ENCODE measurements around the gene P2RX3.

Gene P2RX3

DNA sequence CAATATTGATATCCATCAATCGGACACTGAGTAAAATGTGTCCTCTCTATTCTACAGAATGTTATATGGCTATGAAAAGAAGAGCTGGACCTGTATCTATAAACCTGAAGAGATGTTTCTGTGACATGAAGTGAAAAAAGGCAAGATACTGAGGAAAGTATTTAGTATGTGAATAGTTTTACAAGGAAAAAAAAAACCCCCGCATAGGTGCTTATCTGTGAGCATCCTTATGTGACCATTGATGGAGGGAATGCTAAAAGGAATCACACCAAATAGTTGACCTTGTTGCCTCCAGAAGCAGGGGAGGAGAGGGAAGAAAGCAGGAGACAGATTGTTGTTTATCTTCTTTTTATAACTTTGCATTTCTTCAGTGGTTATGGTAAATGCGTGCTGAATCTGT, 53.0 kb downstream of the P2RX3 start:
- no peaks in the 10 kb centered on the region for H3K9me3 ChIP-seq (ENCODE audit: control insufficient read depth, insufficient read depth, low read length)
- no peak overlapping the region for H3K4me3 ChIP-seq (ENCODE audit: low read length)
- no peaks in the 10 kb centered on the region for H3K4me1 ChIP-seq (ENCODE audit: control insufficient read depth, insufficient read depth, low read length)
- no peak for DNase-seq (ENCODE audit: low read depth, low spot score)
- no peaks in the 10 kb centered on the region for H3K27me3 ChIP-seq (ENCODE audit: control insufficient read depth, insufficient read depth, low read length)
- no CpG with 5 or more reads among the region's 3 CpGs for WGBS (ENCODE audit: insufficient coverage, insufficient read length)
- no peaks in the 10 kb centered on the region for H3K36me3 ChIP-seq (ENCODE audit: control insufficient read depth, insufficient read depth, low read length)
- no peak overlapping the region for H3K27ac ChIP-seq (ENCODE audit: low read length)

DNA sequence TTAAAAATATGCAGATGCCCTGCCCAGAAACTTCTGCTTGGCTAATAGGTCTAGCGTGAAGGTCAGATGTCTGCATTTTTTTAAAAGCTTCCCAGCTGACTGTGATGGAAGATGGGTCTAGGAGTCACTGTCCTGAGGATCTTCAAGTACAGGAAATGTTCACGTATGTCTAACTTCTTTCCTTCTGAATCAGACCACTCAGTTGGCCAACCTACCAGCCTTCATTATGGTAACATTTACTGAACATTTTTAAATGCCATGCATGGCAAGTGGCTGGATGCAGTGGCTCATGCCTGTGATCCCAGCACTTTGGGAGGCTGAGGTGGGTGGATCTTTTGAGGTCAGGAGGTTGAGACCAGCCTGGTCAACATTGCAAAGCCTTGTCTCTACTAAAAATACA, 53.4 kb downstream of the P2RX3 start:
- no peaks in the 10 kb centered on the region for H3K27me3 ChIP-seq (ENCODE audit: control insufficient read depth, insufficient read depth, low read length)
- no peaks in the 10 kb centered on the region for H3K9me3 ChIP-seq (ENCODE audit: control insufficient read depth, insufficient read depth, low read length)
- no peak overlapping the region for H3K27ac ChIP-seq (ENCODE audit: low read length)
- DNase-seq (ENCODE audit: low read depth, low spot score): no peak
- no peak overlapping the region for H3K4me3 ChIP-seq (ENCODE audit: low read length)
- WGBS (ENCODE audit: insufficient coverage, insufficient read length): no CpG with 5 or more reads among the region's 2 CpGs
- no peaks in the 10 kb centered on the region for H3K36me3 ChIP-seq (ENCODE audit: control insufficient read depth, insufficient read depth, low read length)
- H3K4me1 ChIP-seq (ENCODE audit: control insufficient read depth, insufficient read depth, low read length): no peaks in the 10 kb centered on the region

DNA sequence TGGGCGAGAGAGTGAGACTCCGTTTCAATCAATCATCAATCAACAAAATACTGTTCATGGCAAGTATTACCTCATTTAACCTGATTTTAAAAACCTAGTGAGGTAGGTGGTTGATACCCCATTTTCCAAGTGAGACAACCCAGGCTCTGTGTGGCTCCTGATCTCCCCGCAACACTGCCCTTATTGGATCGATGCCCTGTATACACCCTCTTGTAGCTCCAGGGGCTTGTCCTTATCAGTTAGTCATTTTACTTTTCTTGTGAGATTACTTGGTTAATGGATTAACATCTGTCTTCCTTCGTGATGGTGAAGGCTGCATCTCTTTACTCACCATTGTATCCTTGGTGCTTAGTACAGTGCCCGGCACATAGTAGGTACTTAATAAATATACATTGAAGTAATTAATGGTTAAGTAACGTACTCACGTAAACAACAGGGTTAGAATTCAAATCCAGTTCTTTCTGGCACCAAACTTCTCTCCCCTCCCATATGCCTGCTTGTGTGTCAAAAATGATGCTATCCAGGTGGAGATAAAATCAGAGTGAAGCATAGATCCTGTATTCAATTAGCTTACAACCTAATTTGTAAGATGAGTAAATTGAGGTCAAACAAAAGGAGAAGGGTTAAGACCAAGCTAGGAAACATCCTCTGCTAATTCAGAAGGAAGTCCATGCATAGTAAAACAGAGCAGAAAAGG, 54.1 kb downstream of the P2RX3 start:
- no peak for DNase-seq (ENCODE audit: low read depth, low spot score)
- Histone ChIP-seq H3K27ac (ENCODE audit: low read length) (no peak overlapping the region), H3K4me3 (ENCODE audit: low read length) (no peak overlapping the region), H3K36me3 (ENCODE audit: control insufficient read depth, insufficient read depth, low read length) (no peaks in the 10 kb centered on the region), H3K27me3 (ENCODE audit: control insufficient read depth, insufficient read depth, low read length) (no peaks in the 10 kb centered on the region), H3K4me1 (ENCODE audit: control insufficient read depth, insufficient read depth, low read length) (no peaks in the 10 kb centered on the region), H3K9me3 (ENCODE audit: control insufficient read depth, insufficient read depth, low read length) (no peaks in the 10 kb centered on the region)
- WGBS (ENCODE audit: insufficient coverage, insufficient read length): no CpG with 5 or more reads among the region's 8 CpGs

DNA sequence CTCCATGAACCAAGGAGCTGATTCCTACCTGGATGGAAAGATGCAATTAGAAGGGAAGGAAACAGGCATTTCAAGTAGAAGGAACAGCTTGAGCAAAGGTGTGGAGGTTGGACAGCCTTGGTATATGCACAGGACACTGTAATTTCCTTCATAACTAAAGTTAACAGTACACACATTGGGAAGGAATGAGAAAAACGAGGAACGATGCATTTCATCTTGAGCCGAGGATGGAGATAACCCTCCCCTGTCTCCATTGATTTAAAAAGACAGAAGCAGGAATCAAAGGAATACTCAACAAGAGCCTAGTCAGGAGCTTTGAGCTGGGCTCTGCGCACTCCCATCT, 54.6 kb downstream of the P2RX3 start:
- no peaks in the 10 kb centered on the region for H3K9me3 ChIP-seq (ENCODE audit: control insufficient read depth, insufficient read depth, low read length)
- DNase-seq (ENCODE audit: low read depth, low spot score): no peak
- H3K4me1 ChIP-seq (ENCODE audit: control insufficient read depth, insufficient read depth, low read length): no peaks in the 10 kb centered on the region
- no peak overlapping the region for H3K27ac ChIP-seq (ENCODE audit: low read length)
- H3K36me3 ChIP-seq (ENCODE audit: control insufficient read depth, insufficient read depth, low read length): no peaks in the 10 kb centered on the region
- no peak overlapping the region for H3K4me3 ChIP-seq (ENCODE audit: low read length)
- no CpG with 5 or more reads among the region's 4 CpGs for WGBS (ENCODE audit: insufficient coverage, insufficient read length)
- no peaks in the 10 kb centered on the region for H3K27me3 ChIP-seq (ENCODE audit: control insufficient read depth, insufficient read depth, low read length)

DNA sequence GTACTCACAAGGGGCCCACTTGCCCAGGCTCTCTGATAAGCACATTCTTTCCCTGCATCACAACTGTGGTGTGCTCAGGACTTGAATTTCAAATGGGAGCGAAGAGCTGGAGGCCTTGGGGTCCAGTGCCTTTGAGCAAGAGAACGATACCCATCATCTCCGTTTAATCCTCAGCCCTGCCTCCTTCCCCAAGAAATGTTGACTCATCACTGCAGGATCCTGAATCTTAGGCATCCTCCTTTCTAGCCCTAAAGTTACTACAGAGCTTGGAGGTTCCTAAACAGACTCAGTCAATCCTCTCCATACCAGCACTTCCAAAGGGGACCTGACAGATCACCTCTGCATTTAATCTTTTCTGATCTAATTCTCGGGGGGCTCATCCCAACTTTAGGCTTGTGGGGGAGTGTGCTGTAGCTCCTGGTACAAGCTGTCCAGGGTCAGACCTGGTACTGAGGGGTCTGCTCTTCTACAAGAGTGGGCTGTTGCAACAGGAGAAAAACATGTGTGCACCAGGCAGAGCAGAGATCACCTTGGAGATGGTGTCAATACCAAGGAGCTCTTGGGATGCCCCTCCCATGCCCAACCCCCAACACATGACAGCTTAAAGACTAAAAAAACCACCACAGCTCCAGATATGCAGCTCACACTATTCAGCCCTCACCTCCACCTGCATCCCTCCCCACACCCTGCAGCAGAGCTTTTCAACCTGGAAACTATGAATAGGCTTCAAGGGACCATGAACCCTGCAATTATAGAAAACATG, 56.2 kb downstream of the P2RX3 start:
- WGBS (ENCODE audit: insufficient coverage, insufficient read length): no CpG with 5 or more reads among the region's 4 CpGs

DNA sequence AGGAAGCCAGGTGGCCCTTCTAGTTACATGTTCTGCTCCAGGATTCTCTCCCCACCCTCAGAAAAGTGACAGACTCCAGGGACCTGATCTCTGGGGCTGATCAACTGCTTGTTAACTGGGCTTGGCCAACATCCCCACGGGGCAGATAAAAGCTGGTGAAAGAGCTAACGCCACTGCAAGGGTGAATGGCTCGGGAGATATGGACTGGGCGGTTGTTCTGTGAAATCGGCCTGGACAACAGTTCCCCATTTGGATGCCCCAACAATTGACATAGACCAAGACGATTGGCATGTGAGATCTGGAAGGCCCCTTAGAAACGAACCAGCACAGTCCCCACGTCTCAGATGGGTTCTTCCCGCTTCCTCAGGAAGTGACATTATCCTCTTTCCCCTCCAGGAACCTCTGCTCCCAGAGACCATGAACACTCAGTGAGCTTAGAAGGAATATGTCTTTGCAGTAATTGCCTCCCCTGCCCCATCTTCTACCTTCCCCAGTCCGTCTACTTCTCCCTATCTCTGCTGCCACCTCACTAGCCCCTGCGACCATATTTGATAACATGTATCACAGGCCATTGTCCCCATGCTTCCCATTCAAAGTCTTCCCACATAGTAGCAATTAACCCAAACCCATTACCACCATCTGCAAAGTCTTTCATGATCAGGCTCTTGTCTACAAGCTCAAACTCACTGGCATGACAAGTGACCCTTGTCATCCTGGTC, 57.9 kb downstream of the P2RX3 start:
- Histone ChIP-seq H3K4me1 (ENCODE audit: control insufficient read depth, insufficient read depth, low read length) (no peaks in the 10 kb centered on the region), H3K27me3 (ENCODE audit: control insufficient read depth, insufficient read depth, low read length) (no peaks in the 10 kb centered on the region), H3K27ac (ENCODE audit: low read length) (no peak overlapping the region), H3K9me3 (ENCODE audit: control insufficient read depth, insufficient read depth, low read length) (no peaks in the 10 kb centered on the region), H3K4me3 (ENCODE audit: low read length) (no peak overlapping the region), H3K36me3 (ENCODE audit: control insufficient read depth, insufficient read depth, low read length) (no peaks in the 10 kb centered on the region)
- no peak for DNase-seq (ENCODE audit: low read depth, low spot score)
- no CpG with 5 or more reads among the region's 11 CpGs for WGBS (ENCODE audit: insufficient coverage, insufficient read length)

More for the DNA sequence above, 56.2 kb downstream of the P2RX3 start:
- no peaks in the 10 kb centered on the region for H3K27me3 ChIP-seq (ENCODE audit: control insufficient read depth, insufficient read depth, low read length)
- H3K4me1 ChIP-seq (ENCODE audit: control insufficient read depth, insufficient read depth, low read length): no peaks in the 10 kb centered on the region
- H3K4me3 ChIP-seq (ENCODE audit: low read length): no peak overlapping the region
- no peaks in the 10 kb centered on the region for H3K9me3 ChIP-seq (ENCODE audit: control insufficient read depth, insufficient read depth, low read length)
- DNase-seq (ENCODE audit: low read depth, low spot score): no peak
- H3K36me3 ChIP-seq (ENCODE audit: control insufficient read depth, insufficient read depth, low read length): no peaks in the 10 kb centered on the region
- no peak overlapping the region for H3K27ac ChIP-seq (ENCODE audit: low read length)

DNA sequence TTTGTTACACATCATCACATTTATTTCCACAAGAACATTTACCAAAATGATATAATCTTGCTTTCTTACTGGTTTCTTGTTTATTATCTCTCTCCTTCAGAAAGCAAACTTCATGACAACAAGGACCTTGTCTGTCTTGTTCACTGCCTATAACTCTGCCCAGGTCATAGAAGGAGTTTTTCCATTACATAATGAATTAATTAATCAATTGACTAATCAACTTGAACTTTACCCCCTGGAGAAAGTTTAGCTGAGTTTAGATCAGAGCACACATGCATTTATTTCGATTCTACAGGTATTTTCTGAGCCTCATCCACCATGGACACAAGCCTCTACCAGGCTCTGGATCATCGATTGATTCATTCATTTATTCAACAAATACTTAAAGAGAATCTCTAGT, 58.6 kb downstream of the P2RX3 start:
- DNase-seq (ENCODE audit: low read depth, low spot score): no peak
- no peaks in the 10 kb centered on the region for H3K36me3 ChIP-seq (ENCODE audit: control insufficient read depth, insufficient read depth, low read length)
- no peak overlapping the region for H3K4me3 ChIP-seq (ENCODE audit: low read length)
- no peaks in the 10 kb centered on the region for H3K9me3 ChIP-seq (ENCODE audit: control insufficient read depth, insufficient read depth, low read length)
- no peaks in the 10 kb centered on the region for H3K4me1 ChIP-seq (ENCODE audit: control insufficient read depth, insufficient read depth, low read length)
- WGBS (ENCODE audit: insufficient coverage, insufficient read length): no CpG with 5 or more reads among the region's 2 CpGs
- H3K27ac ChIP-seq (ENCODE audit: low read length): no peak overlapping the region
- no peaks in the 10 kb centered on the region for H3K27me3 ChIP-seq (ENCODE audit: control insufficient read depth, insufficient read depth, low read length)

DNA sequence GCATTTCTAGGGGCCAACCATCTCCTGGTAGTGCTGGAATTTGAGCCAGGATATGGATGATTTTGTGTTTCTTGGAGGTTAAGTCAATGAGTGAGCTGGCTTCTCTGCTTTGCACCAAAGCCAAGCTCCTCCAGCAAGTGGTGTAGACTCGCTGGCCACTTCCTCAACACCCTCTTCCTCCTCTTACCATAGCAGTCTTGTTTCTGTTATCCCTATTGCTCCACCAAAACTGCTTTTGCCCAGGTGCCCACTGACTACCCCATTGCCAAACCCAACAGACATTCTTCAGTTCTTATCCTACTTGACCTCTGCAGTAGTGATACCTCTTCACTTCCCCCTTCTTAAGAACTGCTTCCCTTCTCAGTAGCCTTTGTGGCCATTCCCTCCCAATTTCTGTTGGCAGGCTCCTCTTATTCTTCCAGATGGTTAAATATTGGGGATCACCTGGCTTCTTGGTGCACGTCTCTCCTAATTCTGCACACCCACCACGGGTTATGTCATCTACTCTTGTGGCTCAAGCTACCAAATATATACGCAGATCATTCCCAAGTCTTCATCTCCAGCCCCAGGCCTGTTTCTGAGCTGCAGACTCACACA, 59.3 kb downstream of the P2RX3 start:
- H3K4me3 ChIP-seq (ENCODE audit: low read length): no peak overlapping the region
- no peak for DNase-seq (ENCODE audit: low read depth, low spot score)
- WGBS (ENCODE audit: insufficient coverage, insufficient read length): no CpG with 5 or more reads among the region's 4 CpGs
- no peaks in the 10 kb centered on the region for H3K36me3 ChIP-seq (ENCODE audit: control insufficient read depth, insufficient read depth, low read length)
- no peaks in the 10 kb centered on the region for H3K4me1 ChIP-seq (ENCODE audit: control insufficient read depth, insufficient read depth, low read length)
- H3K27me3 ChIP-seq (ENCODE audit: control insufficient read depth, insufficient read depth, low read length): no peaks in the 10 kb centered on the region
- no peaks in the 10 kb centered on the region for H3K9me3 ChIP-seq (ENCODE audit: control insufficient read depth, insufficient read depth, low read length)
- H3K27ac ChIP-seq (ENCODE audit: low read length): no peak overlapping the region

DNA sequence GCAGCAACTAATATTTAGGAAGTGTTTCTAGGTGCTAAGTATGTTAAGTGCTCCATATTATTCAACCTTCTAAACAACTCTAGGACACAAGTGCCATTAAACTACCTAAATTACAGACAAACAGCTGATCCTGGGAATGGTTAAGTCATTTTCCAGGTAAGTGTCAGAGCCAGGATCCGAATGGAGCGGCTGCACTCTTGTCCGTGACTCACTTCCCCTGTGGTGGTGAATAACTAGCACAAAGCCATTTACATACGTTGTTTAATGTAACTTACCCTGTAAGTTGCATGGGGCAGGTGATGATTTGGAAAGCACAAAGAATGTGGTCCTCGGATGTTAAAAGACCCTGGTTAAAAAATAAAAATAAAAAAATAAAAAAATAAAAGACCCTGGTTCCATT, 61.1 kb downstream of the P2RX3 start:
- no CpG with 5 or more reads among the region's 5 CpGs for WGBS (ENCODE audit: insufficient coverage, insufficient read length)
- Histone ChIP-seq H3K4me1 (ENCODE audit: control insufficient read depth, insufficient read depth, low read length) (no peaks in the 10 kb centered on the region), H3K36me3 (ENCODE audit: control insufficient read depth, insufficient read depth, low read length) (no peaks in the 10 kb centered on the region), H3K27me3 (ENCODE audit: control insufficient read depth, insufficient read depth, low read length) (no peaks in the 10 kb centered on the region), H3K9me3 (ENCODE audit: control insufficient read depth, insufficient read depth, low read length) (no peaks in the 10 kb centered on the region), H3K27ac (ENCODE audit: low read length) (no peak overlapping the region), H3K4me3 (ENCODE audit: low read length) (no peak overlapping the region)
- no peak for DNase-seq (ENCODE audit: low read depth, low spot score)

DNA sequence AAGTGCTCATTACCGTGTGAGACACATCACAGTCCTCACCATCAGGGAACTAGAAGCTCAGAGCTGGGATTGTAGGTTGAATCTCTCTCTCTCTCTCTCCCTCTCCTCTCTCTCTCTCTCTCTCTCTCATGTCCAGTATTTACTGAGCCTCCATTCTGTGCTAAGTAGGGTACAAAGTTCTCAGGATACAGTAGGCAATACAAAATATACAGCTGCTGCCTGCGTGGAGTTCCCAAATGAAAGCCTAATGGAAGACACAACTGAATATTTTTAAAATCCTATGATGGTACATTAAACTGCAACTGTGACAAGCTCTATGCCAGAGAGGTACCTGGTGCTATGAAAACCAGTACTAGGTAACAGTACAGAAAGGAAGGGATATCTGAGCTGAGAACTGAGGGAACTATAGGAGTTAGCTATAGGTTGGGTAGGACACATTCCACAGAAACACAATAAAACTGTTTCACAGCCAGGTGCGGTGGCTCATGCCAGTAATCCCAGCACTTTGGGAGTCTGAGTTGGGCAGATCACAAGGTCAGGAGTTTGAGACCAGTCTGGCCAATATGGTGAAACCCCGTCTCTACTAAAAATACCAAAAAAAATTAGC, 61.9 kb downstream of the P2RX3 start:
- no peak overlapping the region for H3K4me3 ChIP-seq (ENCODE audit: low read length)
- DNase-seq (ENCODE audit: low read depth, low spot score): no peak
- no peak overlapping the region for H3K27ac ChIP-seq (ENCODE audit: low read length)
- no CpG with 5 or more reads among the region's 4 CpGs for WGBS (ENCODE audit: insufficient coverage, insufficient read length)
- no peaks in the 10 kb centered on the region for H3K36me3 ChIP-seq (ENCODE audit: control insufficient read depth, insufficient read depth, low read length)
- H3K27me3 ChIP-seq (ENCODE audit: control insufficient read depth, insufficient read depth, low read length): no peaks in the 10 kb centered on the region
- H3K9me3 ChIP-seq (ENCODE audit: control insufficient read depth, insufficient read depth, low read length): no peaks in the 10 kb centered on the region
- no peaks in the 10 kb centered on the region for H3K4me1 ChIP-seq (ENCODE audit: control insufficient read depth, insufficient read depth, low read length)
